ENCODE measurements around the gene ZNF256. TPM values are rescaled to one million over a fixed set of nuclear protein-coding genes. Genes with fewer than 3 reads are reported as not detected.

ZNF256 gene
- total and polyA plus RNA-seq, 2 of the 13 experiments (the other 11 are each of a cell fraction or from before 2014, with no cell fraction given), result 3.8 to 6.0 TPM

- TF ChIP-seq, protein P1, sequence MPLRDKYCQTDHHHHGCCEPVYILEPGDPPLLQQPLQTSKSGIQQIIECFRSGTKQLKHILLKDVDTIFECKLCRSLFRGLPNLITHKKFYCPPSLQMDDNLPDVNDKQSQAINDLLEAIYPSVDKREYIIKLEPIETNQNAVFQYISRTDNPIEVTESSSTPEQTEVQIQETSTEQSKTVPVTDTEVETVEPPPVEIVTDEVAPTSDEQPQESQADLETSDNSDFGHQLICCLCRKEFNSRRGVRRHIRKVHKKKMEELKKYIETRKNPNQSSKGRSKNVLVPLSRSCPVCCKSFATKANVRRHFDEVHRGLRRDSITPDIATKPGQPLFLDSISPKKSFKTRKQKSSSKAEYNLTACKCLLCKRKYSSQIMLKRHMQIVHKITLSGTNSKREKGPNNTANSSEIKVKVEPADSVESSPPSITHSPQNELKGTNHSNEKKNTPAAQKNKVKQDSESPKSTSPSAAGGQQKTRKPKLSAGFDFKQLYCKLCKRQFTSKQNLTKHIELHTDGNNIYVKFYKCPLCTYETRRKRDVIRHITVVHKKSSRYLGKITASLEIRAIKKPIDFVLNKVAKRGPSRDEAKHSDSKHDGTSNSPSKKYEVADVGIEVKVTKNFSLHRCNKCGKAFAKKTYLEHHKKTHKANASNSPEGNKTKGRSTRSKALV (CRISPR knock-in tag; IDR thresholded peaks at IDR 0.05), result 0 out of 2 replicates have a peak, but pooled peaks have one; percentile 47
- TF ChIP-seq, protein P2, sequence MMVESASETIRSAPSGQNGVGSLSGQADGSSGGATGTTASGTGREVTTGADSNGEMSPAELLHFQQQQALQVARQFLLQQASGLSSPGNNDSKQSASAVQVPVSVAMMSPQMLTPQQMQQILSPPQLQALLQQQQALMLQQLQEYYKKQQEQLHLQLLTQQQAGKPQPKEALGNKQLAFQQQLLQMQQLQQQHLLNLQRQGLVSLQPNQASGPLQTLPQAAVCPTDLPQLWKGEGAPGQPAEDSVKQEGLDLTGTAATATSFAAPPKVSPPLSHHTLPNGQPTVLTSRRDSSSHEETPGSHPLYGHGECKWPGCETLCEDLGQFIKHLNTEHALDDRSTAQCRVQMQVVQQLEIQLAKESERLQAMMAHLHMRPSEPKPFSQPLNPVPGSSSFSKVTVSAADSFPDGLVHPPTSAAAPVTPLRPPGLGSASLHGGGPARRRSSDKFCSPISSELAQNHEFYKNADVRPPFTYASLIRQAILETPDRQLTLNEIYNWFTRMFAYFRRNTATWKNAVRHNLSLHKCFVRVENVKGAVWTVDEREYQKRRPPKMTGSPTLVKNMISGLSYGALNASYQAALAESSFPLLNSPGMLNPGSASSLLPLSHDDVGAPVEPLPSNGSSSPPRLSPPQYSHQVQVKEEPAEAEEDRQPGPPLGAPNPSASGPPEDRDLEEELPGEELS (CRISPR knock-in tag; IDR thresholded peaks at IDR 0.05), result no peak
- TF ChIP-seq ZNF891 (CRISPR knock-in tag; IDR thresholded peaks at IDR 0.05), result 0 out of 2 replicates have a peak, but pooled peaks have one; percentile 23
- peak; percentile 88; the same call in 1 of the 2 replicates for TF ChIP-seq MAZ (IDR thresholded peaks at IDR 0.05; ENCODE audit: borderline replicate concordance, low read depth, low read length)
- TF ChIP-seq MAZ (CRISPR knock-in tag; IDR thresholded peaks at IDR 0.05; ENCODE audit: low read depth), result peak; percentile 65
- TF ChIP-seq IKZF5 (CRISPR knock-in tag; IDR thresholded peaks at IDR 0.05), result peak; percentile 85
- TF ChIP-seq SYNCRIP (IDR thresholded peaks at IDR 0.05; ENCODE audit: insufficient read depth, low read depth, low read length), result no peak
- no peak for TF ChIP-seq BRCA1 (CRISPR knock-in tag; IDR thresholded peaks at IDR 0.05)
- TF ChIP-seq, protein P3, sequence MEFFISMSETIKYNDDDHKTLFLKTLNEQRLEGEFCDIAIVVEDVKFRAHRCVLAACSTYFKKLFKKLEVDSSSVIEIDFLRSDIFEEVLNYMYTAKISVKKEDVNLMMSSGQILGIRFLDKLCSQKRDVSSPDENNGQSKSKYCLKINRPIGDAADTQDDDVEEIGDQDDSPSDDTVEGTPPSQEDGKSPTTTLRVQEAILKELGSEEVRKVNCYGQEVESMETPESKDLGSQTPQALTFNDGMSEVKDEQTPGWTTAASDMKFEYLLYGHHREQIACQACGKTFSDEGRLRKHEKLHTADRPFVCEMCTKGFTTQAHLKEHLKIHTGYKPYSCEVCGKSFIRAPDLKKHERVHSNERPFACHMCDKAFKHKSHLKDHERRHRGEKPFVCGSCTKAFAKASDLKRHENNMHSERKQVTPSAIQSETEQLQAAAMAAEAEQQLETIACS (CRISPR knock-in tag; IDR thresholded peaks at IDR 0.05), result no peak
- TF ChIP-seq ZNF552 (CRISPR knock-in tag; IDR thresholded peaks at IDR 0.05; ENCODE audit: borderline replicate concordance), result no peak
- TF ChIP-seq TBP (CRISPR knock-in tag; IDR thresholded peaks at IDR 0.05), result no peak
- peak; percentile 75; the same call in 1 of the 2 replicates for TF ChIP-seq ZFX (CRISPR knock-in tag; IDR thresholded peaks at IDR 0.05; ENCODE audit: low read depth)
- TF ChIP-seq PHF21A (CRISPR knock-in tag; IDR thresholded peaks at IDR 0.05), result peak; percentile 61; the same call in 1 of the 2 replicates
- TF ChIP-seq MED13 (CRISPR knock-in tag; IDR thresholded peaks at IDR 0.05), result no peak
- TF ChIP-seq NAIF1 (CRISPR knock-in tag; IDR thresholded peaks at IDR 0.05; ENCODE audit: borderline replicate concordance), result no peak
- TF ChIP-seq CBX5 (CRISPR knock-in tag; IDR thresholded peaks at IDR 0.05; ENCODE audit: borderline replicate concordance), result peak; percentile 94
- peak; percentile 21 for TF ChIP-seq MED8 (CRISPR knock-in tag; IDR thresholded peaks at IDR 0.05; ENCODE audit: insufficient replicate concordance)
- no peak for TF ChIP-seq U2AF2 (IDR thresholded peaks at IDR 0.05; ENCODE audit: low read depth, low read length)
- peak; percentile 88 for TF ChIP-seq ERF (CRISPR knock-in tag; IDR thresholded peaks at IDR 0.05)
- no peak for TF ChIP-seq GLMP (CRISPR knock-in tag; IDR thresholded peaks at IDR 0.05; ENCODE audit: borderline replicate concordance)
- no peak for TF ChIP-seq MZF1 (CRISPR knock-in tag; IDR thresholded peaks at IDR 0.05; ENCODE audit: borderline replicate concordance)
- TF ChIP-seq TMF1 (CRISPR knock-in tag; IDR thresholded peaks at IDR 0.05; ENCODE audit: low read depth), result no peak
Observed at GRCh38 chr19:57947419-57948134, at the start of gene ZNF256 (continued).

Data from HepG2 (cell line).